NCI-H187 treated with DMSO at 0.1 percent for 48 hours (cell line): Measurements from ENCODE around the gene ARCN1.
"Not testable (repeated sequence)": the region's sequence is repeated elsewhere in the genome, so short reads cannot be mapped to it uniquely, and the experiment has no call there.

Experiments used
- DNase-seq: peaks from one replicate; lab custom pipeline; 2025; lab: John Stamatoyannopoulos, UW

ARCN1 gene

DNA sequence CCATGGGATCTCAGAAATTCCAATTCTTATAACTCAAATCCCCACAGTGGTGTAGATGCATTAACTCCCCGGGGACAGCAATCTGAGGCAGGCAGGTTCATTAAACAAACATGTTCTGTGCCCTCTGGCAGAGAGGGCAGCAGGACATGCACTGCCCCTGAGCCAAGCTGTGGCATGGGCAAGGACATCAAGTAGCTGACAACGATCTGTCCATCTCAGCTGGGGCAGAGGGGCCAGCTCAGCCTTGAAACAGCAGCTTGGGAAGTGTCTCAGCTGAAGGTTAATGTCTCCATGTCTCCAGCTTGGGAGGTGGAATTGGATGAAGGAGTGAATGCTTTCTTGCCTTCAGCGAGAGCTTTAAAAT lies 27.6 kb upstream of the ARCN1 start:
- DNase-seq = no peak

- DNase-seq = no peak
Observed at GRCh38 chr11:118545533-118545932, 26.7 kb upstream of the ARCN1 start.

- no peak for DNase-seq
Observed at GRCh38 chr11:118547132-118547531, 25.1 kb upstream of the ARCN1 start.

- DNase-seq = no peak
Observed at GRCh38 chr11:118552341-118552740, 19.9 kb upstream of the ARCN1 start.

GRCh38 chr11:118560806-118561205 lies 11.4 kb upstream of the ARCN1 start:
- no peak for DNase-seq

DNA sequence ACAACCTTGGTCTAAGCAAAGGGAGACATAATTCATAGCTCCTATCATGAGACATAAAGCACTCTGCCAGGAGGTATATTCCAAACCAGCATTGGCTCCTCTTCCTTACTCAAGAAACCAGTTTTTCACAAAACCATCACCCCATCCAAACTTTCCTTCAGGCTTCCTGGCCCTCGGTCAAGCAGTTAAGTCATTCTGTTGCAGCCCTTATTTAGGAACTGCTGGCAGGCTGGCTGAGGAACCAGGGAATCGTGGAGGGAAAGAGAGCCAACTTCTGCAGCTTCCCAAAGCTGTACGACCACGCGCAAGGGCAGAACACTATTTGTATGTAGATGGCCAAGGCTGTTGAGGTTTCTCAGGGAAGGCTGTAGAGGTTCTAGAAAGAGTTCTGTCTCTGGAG lies 7.2 kb upstream of the ARCN1 start:
- no peak for DNase-seq

DNA sequence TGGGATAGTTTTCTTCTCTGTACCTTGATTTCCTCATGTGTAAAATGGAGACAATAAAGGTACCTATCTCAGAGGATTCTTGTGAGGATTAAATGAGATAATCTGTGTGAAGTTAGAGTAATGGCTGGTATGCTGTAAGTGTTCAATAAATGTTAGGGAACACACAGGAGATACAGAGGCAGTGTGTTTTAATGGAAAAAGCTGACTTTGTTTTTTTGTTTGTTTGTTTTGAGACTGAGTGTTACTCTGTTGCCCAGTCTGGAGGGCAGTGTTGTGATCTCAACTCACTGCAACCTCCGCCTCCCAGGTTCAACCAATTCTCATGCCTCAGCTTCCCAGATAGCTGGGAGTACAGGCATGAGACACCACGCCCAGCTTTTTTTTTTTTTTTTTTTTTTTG lies 2.5 kb upstream of the ARCN1 start:
- DNase-seq = no peak

GRCh38 chr11:118570787-118571186 lies 1.4 kb upstream of the ARCN1 start:
- DNase-seq = no peak

DNA sequence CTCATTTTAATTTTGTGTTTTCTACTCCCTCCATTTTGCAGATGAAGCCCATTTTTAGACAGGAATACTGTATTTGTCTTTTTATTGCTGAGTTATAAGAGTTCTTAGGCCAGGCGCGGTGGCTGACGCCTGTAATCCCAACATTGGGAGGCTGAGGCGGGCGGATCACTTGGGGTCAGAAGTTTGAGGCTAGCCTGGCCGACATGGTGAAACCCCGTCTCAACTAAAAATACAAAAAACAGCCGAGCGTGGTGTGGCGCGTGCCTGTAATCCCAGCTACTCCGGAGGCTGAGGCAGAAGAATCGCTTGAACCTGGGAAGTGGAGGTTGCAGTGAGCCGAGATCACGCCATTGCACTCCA lies 528 bp upstream of the ARCN1 start:
- not testable (repeated sequence) for DNase-seq

DNA sequence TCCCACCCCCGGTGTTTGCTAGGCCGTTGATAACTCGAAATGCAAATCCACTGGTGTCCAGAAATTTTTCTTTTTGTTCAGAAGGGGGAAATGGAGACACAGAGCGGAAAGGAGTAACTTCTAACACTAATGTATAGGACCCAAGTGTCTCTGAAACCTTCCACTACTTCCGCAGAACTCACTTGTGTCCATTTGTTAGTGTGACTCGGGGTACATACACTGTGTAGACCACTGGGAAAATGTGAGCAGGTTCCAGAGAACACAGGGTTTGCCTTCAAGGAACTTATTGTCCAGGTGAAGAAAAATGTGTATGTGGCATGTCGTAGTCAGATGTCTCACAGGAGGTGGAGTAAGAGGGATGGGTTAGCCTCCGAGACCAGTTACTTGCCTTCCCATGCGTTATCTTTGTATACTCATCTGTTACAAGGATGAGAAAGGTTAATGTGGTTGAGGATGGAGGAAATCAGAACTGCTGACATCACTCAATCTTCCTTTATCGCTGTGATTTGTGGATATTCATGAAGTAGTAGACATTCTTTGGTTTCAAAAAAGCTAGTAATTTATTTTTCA lies 857 bp downstream of the ARCN1 start:
- DNase-seq = no peak

DNA sequence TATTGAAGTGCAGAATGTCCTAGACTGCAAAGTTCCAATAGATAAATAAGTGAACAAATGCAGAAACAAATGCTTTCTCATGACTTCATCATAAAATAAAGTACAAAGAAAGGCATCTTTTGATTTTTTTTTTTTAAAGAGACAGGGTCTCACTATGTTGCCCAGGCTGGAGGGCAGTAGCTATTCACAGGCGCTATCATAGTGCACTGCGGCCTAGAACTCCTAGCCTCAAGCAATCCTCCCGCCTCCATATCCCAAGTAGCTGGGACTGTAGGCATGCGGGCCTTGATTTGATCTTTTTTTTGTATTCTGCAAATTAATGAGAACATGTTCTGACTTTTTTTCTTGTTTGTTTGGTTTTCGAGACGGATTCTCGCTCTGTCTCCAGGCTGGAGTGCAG lies 2.4 kb downstream of the ARCN1 start:
- no peak for DNase-seq

DNA sequence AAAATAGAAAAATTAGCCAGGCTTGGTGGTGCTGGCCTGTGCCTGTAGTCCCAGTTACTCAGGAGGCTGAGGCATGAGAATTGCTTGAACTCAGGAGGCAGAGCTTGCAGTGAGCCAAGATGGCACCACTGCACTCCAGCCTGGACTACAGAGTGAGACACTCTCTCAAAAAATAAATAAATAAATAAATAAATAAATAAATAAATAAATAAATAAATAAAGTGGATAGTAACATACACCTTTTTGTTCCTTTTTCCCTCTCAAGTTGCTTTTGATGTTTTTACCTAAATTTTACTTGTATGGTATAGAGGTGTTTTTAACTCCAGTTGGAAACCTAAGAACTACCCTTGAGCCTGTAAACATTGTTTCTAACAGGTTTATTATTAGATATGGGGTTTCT lies 5.8 kb downstream of the ARCN1 start:
- DNase-seq = not testable (repeated sequence)

- DNase-seq = no peak
Observed at GRCh38 chr11:118581057-118581456, 8.8 kb downstream of the ARCN1 start.

DNA sequence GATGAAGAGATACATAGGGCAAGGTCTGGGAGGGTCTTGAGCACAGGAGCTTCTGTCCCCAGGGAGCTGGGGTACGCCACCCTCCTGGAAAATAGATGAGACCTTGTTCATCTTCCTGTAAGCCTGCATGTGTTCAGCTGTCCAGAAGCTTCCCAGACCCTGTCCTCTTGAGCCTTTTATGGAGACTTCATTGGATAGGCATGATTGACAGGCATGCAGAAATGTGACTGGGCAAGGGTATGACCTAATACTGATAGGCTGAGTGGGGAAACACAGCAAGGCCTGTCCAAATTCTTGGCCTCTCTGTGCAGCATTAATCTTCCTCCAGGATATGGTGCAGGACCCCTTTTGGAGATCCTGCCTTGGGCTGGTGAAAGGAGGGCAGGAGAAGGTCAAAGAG lies 15.7 kb downstream of the ARCN1 start:
- no peak for DNase-seq

DNA sequence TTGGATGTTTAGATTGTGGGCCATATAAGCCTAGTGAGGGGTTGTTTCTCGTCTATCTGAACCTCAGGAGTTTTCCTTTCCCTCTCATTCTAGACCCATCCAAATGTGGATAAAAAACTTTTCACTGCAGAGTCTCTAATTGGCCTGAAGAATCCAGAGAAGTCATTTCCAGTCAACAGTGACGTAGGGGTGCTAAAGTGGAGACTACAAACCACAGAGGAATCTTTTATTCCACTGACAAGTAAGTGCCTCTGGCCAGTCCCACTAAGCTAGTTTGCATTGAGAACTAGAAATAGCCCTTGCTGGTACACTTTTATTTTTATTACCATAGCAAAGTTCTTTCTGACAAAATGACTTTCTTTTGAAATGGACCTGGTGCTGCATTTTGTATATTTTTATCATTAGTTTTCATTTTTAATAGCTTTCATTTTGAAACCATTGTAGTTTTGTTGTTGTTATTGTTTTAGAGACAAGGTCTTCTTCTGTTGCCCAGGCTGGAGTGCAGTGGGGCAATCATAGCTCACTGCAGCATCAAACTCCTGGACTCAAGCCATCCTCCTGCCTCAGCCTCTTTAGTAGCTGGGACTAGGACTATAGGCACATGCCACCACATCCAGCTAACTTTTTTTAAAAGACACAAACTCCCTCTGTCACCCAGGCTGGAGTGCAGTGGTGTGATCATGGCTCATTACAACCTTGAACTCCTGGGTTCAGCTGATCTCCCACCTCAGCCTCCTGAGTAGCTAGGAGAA lies 20.6 kb downstream of the ARCN1 start:
- DNase-seq = no peak

DNA sequence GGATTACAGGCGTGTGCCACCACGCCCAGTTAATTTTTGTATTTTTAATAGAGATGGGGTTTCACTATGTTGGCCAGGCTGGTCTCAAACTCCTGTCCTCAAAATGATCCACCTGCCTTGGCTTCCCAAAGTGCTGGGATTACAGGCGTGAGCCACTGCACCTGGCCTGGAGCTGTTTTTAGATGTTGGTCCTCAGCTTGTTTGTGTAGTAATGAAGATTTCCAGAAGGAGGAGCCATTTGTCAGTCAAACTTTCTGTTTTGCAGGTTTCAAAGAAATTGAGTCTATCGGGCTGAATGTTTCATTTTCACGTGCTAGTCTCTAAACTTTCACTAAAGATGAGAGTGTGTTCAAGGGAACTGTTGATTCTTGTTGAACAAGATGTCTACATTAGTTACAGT lies 22.8 kb downstream of the ARCN1 start:
- not testable (repeated sequence) for DNase-seq

DNA sequence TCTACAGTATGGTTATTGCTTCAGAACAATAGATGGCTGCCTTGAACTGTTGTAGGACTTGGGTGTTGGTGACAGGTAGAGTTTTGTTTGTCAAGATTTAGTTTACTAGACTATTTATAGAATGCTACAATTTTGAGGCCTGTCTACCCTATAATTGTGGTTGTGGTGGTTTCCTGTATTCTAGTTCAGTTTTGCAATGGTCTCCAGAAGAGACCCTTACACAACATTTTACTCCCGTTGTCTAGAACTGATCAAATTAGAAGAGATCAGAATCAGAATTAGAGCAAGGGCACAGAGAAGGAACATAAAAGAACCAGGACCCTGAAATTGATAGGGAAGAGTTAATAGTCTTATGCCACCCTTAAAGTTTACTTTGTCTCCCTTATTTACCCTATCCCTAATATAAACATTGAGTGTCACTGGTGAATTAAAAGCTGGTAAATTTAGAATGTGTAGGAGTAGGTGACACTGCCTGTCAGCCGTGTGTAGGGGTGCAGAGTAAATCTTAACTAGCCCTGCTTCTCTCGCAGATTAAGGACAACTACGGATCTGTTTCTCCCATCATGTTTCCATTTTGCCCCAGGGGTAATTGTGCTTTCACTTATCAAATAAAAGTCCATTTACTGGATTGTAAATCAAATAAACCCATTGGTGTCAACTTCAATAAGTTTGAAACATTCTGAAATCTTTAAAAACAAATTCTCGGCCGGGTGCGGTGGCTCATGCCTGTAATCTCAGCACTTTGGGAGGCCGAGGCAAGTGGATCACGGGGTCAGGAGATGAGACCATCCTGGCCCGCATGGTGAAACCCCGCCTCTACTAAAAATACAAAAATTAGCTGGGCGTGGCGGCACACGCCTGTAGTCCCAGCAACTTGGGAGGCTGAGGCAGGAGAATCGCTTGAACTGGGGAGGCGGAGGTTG lies 24.3 kb downstream of the ARCN1 start:
- no peak for DNase-seq

GRCh38 chr11:118597556-118597955 lies 25.3 kb downstream of the ARCN1 start:
- no peak for DNase-seq

DNA sequence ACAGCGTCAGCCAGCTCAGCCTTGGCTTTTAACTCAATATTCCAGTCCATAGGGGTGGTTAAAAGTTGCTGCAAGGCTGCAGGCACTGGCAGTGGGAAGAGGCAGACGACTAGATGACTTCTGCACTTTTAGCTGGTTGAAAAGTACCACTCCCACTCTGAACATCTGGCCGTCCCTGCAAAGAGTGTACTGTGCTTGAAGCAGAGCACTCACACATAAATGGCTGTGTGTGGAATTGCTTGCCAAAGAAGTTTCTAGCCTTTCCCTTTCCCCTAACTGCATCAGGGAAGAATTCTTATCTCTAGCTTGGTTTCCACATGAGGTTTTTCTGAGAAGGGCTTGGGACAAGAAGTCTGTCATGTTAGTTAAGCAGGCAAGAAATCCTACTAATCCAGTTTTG lies 30.1 kb downstream of the ARCN1 start:
- no peak for DNase-seq

- DNase-seq = not testable (repeated sequence)
Observed at GRCh38 chr11:118603709-118604108, 31.5 kb downstream of the ARCN1 start.

GRCh38 chr11:118604566-118604965 lies 32.4 kb downstream of the ARCN1 start:
- no peak for DNase-seq

DNA sequence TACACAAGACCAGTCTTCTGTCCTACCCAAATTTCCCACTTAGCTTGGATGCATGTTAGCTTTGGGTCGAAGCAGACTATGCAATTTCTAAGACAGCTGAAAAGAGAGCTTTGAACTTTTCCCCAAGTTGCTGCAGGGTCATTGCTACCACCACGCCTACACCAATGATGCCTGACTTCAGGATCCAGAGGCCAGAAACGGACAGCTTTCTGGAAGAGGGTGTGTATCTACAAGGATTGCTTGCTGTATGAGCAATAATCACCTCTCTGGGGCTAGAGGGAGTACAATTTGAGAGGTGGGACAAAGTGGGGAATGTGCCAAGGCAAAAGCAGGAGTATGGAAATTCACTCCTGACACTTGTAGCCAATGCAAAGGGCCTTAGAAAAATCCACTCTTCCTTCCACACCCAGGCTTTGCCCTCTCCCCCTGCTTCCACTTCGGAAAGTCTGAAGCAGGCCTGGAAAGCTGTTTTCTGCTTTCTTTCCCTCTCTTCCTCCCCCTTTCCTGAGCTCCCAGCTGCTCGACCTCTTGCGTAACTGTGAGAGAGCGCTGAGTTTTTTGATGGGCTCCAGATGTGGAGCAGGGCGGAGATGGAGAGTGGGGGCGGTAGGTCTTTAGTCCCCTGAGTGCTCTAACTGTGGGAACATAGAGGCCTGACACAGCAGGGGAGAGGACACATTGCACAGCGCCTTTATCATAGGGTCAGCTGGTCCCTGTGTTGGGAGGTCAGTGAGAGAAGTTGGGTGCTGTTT lies 33.1 kb downstream of the ARCN1 start:
- DNase-seq = no peak
